NCI-H1105 treated with DMSO at 0.1 percent for 48 hours (cell line): ENCODE measurements around the gene MLF2.

Source experiments
- DNase-seq: peaks from one replicate; lab custom pipeline; 2025; lab: John Stamatoyannopoulos, UW

Gene MLF2, protein sequence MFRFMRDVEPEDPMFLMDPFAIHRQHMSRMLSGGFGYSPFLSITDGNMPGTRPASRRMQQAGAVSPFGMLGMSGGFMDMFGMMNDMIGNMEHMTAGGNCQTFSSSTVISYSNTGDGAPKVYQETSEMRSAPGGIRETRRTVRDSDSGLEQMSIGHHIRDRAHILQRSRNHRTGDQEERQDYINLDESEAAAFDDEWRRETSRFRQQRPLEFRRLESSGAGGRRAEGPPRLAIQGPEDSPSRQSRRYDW

DNA sequence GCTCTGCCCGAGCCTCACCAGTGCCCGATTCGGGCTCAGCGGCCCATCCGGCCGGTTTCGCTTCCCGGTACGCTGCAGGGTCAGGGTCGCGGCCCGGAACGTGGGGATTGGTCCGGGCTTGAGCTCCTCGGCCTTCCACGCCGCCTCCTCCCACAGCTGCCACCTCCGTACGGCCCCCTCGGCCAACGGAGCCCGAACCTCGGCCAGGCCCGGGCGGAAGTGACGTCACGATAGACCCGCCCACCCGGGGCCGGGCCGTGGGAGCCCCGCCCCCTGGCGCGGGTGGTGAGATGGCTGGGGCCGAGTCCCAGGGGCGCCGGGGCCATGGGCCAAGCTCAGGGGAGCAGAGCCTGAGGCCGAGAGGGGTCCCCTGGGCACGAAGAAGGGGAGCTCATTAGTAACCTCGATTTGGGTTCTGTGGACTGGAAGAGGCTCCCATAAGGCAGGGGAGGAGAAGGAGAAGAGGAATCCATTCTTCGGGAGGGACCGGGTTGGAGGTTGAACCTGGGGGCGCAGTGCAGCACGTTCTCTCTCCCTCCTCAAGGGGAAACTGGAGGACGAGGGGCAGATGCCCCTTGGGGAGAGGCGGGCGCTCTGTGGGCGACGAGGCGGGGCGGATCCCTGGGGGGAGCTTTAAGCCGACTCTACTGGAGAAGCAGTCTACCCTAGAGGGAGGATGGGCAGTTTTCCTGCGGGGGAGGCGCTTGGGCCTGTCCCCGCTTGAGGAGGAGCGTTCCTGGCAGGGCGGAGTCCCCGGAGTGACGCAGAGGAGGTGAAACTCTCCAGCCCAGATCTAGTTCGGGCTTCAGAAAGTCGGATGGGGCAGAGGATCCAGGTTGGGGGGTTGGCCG lies at the start of gene MLF2:
MLF2 (minus strand) TSS at position 221 of the 851 bp plus-strand sequence. CDS start 807 bp downstream, outside the sequence.
- DNase-seq, result peak; percentile 97

DNA sequence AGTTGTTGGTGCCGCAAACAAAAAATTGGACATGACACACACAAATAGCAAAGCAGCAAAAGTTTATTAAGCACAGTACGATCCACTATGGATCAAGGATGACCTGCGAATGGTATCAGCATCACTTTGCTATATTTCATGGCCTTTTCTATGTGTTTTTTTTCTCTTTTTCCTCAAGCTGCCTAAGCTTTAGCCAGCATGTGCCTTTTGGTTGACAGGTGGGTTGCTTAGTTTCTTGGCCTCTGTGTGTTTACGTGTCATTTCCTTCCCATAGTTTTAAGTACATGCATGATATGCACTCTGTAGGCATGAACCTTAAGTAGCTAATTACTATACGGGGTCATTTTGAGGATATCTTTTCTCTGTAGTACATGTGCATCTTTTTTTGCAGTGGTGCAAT lies 46.2 kb upstream of the MLF2 start:
- DNase-seq, result no peak

DNA sequence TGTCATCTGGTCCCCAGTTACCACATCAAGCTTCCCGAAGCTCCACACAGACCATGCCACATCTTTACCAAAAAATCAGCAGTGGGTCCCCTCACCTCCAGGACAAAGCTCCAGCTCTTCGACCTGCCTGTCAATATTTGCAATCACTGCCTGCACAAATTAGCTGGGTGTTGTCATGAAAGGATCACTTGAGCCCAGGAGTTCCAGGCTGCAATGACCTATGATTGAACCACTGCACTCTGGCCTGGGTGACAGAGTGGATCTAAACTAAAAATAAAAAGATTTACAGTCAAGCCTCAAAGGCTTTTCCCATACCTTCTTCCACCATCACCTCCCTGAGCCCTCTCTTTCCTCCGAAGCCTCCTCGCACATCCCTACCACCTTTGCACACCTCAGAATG lies 43.6 kb upstream of the MLF2 start:
- no peak for DNase-seq

DNA sequence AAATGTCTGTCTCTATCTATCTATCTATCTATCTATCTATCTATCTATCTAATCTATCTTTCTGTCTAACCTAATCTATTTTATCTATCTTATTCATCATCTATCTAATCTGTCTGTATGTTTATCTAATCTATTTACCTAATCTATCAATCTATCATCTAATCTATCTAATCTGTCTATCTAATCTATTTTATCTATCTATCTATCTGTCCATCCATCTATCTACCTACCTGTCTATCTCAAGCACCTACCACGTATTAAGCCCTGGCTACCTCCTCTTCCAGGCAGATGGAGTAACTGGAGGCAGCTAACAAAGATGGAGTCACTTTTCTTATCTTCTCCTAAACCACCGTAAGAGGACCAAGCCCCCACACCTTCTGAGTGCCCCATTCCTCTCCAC lies 42.1 kb upstream of the MLF2 start:
- DNase-seq, result no peak

DNA sequence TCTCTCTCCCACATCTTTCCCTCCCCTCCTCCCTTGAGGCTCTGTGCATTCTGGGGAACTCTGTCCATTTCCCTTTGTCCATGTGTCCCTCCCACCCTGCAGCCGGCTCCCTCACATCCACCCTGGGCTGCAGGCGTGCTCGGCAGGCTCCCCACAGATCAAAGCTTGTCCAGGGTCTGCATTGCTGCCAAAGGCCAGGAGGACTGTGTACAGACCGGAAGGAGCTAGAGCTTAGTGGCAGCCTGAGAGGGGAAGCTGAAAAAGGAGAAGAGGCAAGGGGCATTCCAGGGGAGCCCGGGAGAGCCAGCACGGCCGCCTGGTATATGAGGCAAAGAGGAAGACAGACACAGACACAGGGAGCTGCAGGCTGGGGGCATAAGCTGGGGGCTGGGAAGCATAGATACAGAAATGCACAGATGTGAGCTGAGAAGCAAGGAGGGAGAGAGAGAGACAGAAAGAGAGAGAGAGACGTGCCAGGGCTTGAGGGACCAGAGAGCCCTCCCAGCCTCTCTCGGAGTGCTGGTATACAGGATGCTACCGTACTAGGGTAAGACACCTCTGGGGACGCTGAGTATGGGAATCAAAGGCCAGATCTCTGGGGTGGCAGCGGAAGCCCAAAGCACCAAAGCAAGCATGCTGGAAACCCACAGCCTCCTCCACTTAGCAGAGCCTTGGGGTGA lies 39.7 kb upstream of the MLF2 start:
- no peak for DNase-seq

- DNase-seq, result no peak
Measured at GRCh38 chr12:6791931-6792520, 39.1 kb upstream of the MLF2 start.

- DNase-seq, result no peak
Measured at GRCh38 chr12:6790496-6791150, 37.7 kb upstream of the MLF2 start.

- no peak for DNase-seq
Measured at GRCh38 chr12:6788972-6789924, 36.3 kb upstream of the MLF2 start, which contains the start of gene CD4. Gene CD4, plus strand, starts transcription at chr12:6789528. Its CDS starts 10,611 bp downstream, at chr12:6800139.

DNA sequence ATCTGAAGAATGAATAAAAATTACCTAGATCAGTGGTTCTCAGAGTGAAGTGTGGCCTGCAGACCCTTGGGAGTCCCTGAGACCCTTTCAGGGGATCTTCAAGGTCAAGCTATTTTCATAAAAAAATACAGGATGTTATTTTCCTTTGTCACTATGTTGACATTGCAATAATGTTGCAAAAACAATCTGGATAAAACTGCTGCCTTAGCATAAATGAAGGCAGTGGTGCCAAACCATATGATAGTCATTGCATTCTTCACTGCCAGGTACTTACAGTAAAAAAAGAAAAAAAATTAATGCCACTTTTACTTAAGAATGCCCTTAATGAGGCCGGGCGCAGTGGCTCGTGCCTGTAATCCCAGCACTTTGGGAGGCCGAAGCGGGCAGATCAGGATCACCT lies 34.4 kb upstream of the MLF2 start:
- DNase-seq, result no peak

- DNase-seq, result no peak
Measured at GRCh38 chr12:6786416-6787094, 33.6 kb upstream of the MLF2 start.

GRCh38 chr12:6784761-6785160 lies 31.8 kb upstream of the MLF2 start:
- DNase-seq, result no peak

GRCh38 chr12:6784296-6784695 lies 31.4 kb upstream of the MLF2 start:
- DNase-seq, result no peak

- DNase-seq, result no peak
Measured at GRCh38 chr12:6783828-6784227, 30.9 kb upstream of the MLF2 start.

DNA sequence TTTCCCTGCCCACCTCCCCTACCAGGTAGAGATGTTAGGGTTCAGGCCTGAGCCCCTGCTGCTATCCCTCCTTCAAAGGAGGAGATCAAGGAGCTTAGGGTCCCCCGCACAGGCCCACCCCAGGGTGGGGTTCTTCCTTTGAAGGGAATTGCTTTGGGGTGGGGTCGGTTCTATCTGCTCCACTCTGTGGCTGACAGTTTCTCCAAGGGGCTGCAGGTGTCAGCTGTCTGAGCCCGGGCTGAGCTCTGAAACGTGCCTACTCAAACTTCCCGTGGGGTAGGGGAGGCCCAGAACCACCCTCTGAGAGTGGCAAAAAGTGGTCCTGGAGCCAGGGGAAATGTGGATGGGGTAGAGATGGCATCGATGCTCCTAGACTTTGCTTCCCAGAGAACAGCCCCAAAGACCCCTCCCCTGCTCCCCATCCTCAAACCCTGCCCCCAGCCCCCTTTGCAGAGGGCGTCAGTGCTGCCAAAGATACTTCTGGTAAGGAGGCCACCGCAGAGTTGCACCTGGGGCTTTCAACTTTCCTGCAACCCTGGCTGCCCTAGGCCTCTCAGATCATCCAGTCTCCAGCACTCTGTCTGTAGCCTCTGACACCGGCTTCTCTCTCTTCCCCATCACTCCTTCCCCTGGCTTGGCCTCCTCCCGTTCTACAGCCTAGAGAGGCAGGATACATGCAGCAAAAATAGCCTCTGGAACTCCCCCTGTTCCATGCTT lies 30.1 kb upstream of the MLF2 start:
- DNase-seq, result no peak

DNA sequence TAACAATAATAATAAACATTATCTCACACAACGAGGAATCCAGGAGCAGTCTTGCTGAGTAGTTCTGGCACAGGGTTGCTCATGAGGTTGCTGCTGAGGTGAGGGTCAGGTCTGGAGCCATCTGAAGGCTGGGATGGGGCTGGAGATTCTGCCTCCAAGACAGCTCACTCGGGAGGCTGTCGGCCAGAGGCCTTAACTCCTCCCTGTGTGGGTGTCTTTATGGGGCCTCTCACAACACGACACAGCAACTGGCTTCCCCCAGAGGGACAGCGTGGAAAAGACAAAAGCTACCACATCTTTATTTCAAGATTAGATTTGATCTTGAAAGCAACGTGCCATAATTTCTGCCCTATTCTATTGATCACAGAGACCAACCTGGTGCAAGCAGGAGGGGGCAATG lies 29.2 kb upstream of the MLF2 start:
- no peak for DNase-seq

DNA sequence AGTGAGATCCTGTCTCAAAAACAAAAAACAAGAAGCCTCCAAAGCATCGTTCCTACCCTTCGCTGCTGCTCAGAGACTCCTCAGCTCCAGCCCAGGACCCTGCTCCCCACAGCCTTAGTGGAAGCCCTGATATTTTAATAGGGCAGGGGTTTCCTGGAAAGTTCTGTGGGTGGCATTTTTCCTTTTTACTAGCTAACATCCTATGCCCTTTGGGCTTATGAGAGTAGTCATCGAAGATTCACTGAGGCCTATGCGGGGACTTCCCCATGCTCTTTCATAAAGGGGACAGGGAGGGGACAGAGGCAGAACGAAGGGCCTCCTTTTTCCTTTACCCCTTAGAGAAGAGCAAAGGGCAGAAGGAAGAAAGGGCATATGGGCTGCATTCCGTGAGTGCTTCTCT lies 27.6 kb upstream of the MLF2 start:
- no peak for DNase-seq

DNA sequence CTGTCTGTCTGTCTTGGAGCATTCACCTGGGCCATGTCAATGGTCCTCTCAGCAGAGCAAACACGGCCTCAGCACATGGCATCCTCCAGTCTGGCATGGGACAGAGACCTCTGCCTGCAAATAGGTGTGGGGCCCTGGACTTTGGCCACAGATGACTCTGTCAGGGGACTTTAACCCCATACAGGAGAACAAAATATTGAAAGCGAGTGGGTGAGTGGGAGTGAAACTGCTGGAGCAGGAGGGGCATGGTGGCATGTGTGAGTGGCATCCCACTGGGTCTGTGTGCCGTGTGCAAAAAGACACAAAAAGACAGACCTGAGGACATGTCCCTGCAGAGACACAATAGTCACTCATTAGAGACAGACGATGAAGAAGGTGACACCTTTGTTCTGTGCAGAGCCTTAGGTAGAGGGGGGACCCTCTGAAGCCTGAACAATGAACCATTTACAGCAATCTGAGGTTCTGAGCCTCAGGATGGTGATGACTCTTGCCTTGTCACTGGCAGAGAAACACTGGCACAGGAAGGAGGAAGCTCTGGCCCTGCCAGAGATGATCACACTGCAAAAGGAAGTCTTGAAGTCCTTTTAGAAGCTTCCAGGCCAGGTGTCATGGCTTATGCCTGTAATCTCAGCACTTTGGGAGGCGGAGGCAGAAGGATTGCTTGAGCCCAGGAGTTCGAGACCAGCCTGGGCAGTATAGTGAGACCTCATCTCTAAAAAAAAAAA lies 26.9 kb upstream of the MLF2 start:
- no peak for DNase-seq
